Measurements from ENCODE around the gene TTN. TPM values are rescaled to one million over a fixed set of nuclear protein-coding genes. Genes with fewer than 3 reads are reported as not detected.
A peak's percentile ranks its signal among the peaks of the same experiment; 100 is the strongest.

The TTN gene
- total RNA-seq, 1 donor from 2014 or later = 7.6 TPM

GRCh38 chr2:178844701-178845100 lies 37.5 kb upstream of the TTN start:
- H3K4me3 ChIP-seq = no peak overlapping the region
- TF ChIP-seq CTCF (IDR thresholded peaks at IDR 0.05) = no peak
- DNase-seq (ENCODE audit: low spot score in 2 of 2) = no peak
- peaks cover 0 to 29% of the 10 kb centered on the region in 2 donors for H3K4me1 ChIP-seq
- no peaks in the 10 kb centered on the region for H3K36me3 ChIP-seq
- H3K27ac ChIP-seq = peak overlapping the region; percentile 51 to 69
- intact Hi-C loops (cut with DNase I) = loop anchor here (1.0 kb wide), 1 partner anchor 17 kb away; no protein-coding TSS in a partner anchor
- no peaks in the 10 kb centered on the region for H3K9me3 ChIP-seq
- H3K27me3 ChIP-seq = no peaks in the 10 kb centered on the region

DNA sequence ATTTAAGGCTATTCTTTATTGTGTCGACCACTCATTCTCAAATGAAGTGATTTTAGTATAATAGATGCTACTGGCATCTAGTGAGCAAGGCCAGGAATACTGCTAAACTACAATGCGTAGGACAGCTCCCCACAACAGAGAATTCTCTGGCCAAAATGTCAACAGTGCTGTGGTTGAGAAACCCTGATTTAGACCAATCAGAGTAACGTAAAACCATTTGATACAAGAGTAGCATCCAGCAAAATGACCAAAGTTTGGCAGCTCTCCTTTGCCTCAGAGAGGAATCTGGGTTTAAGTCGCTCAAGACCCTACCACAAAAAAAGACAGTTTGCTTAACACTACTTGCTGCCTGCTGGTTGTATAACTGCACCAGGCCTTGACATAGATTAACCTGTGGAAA lies 37.0 kb upstream of the TTN start:
- intact Hi-C loops (cut with DNase I) = loop anchor here (1.0 kb wide), 1 partner anchor 17 kb away; no protein-coding TSS in a partner anchor
- peak overlapping the region; percentile 51 to 69 for H3K27ac ChIP-seq
- no peak overlapping the region for H3K4me3 ChIP-seq
- DNase-seq (ENCODE audit: low spot score in 2 of 2) = no peak
- H3K36me3 ChIP-seq = no peaks in the 10 kb centered on the region
- H3K9me3 ChIP-seq = no peaks in the 10 kb centered on the region
- peaks cover 0 to 29% of the 10 kb centered on the region in 2 donors for H3K4me1 ChIP-seq
- H3K27me3 ChIP-seq = no peaks in the 10 kb centered on the region
- TF ChIP-seq CTCF (IDR thresholded peaks at IDR 0.05) = no peak

DNA sequence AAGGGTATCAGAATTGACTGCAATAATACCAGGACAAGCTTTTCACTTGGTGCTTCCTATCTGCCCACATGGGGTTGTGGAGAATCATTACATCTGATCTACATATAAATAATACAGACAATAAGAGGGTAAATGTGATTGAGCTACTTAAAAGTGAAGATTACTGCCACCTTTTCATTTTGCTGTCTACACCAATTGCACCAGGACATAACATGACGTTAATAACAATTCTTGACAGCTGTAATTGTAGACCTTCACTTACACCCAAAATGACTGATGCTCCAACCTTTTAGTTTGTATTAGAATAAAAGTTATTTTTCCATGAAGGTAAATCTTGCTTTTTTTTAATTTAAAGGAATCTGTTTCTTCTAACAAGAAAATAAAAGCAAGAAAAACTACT lies 36.5 kb upstream of the TTN start:
- no peak overlapping the region for H3K27ac ChIP-seq
- H3K36me3 ChIP-seq = no peaks in the 10 kb centered on the region
- H3K27me3 ChIP-seq = no peaks in the 10 kb centered on the region
- DNase-seq (ENCODE audit: low spot score in 2 of 2) = no peak
- no peak overlapping the region for H3K4me3 ChIP-seq
- no peaks in the 10 kb centered on the region for H3K9me3 ChIP-seq
- no peak for TF ChIP-seq CTCF (IDR thresholded peaks at IDR 0.05)
- intact Hi-C loops (cut with DNase I) = loop anchor here (1.0 kb wide), 1 partner anchor 16 kb away; no protein-coding TSS in a partner anchor
- H3K4me1 ChIP-seq = peaks cover 0 to 29% of the 10 kb centered on the region in 2 donors

DNA sequence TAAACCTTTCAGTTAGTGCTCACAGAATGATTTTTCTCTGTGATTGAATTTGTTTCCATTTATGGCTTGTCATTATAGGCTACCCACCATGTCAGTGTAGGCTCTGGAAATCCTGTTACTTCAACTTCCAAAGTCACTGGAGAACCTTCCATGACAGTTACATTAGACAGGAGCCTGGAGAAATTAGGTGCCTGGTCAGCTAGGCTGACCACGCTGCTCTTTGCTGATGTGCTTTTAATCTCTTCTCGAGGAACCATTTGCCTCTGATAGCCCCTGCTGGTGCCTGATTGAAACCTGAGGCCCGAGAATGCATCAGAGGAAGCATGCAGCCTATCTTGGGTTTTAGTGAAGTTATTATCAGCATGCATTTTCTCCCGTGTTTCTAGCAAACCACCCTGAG lies 29.6 kb upstream of the TTN start:
- intact Hi-C loops (cut with DNase I) = no loop called here
- TF ChIP-seq CTCF (IDR thresholded peaks at IDR 0.05) = no peak
- no peak overlapping the region for H3K4me3 ChIP-seq
- no peak for DNase-seq (ENCODE audit: low spot score in 2 of 2)
- H3K27ac ChIP-seq = no peak overlapping the region
- no peaks in the 10 kb centered on the region for H3K36me3 ChIP-seq
- H3K9me3 ChIP-seq = no peaks in the 10 kb centered on the region
- H3K27me3 ChIP-seq = no peaks in the 10 kb centered on the region
- no peaks in the 10 kb centered on the region for H3K4me1 ChIP-seq

DNA sequence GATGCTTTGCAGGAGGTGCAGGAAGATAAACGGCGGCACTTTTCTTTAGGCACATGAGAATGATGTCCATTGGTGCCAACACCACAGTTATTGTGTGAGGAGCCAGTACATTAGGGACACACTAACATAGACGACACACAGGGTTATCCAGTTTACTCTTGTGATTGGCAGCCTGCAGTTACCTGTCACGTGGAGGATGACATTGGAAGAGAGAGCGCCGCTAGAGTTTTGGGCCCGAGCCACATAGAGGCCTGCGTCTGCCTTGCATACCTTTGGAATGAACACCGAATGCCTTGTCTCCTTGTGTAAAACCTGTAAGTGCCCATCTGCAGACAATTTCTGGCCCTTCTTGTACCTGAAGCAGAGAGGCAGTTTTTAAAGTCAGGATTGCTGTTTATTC lies 26.9 kb upstream of the TTN start:
- DNase-seq (ENCODE audit: low spot score in 2 of 2) = no peak
- intact Hi-C loops (cut with DNase I) = no loop called here

More for the DNA sequence above, 26.9 kb upstream of the TTN start:
- no peak for TF ChIP-seq CTCF (IDR thresholded peaks at IDR 0.05)
- no peaks in the 10 kb centered on the region for H3K36me3 ChIP-seq
- H3K4me3 ChIP-seq = no peak overlapping the region
- peaks cover 0 to 9% of the 10 kb centered on the region in 2 donors for H3K4me1 ChIP-seq
- H3K27ac ChIP-seq = no peak overlapping the region
- no peaks in the 10 kb centered on the region for H3K9me3 ChIP-seq
- no peaks in the 10 kb centered on the region for H3K27me3 ChIP-seq

All from ascending aorta (tissue), 2 donors.